Fibroblast of the aortic adventitia (primary cell): ENCODE measurements around the gene TNS3. TPM values are rescaled to one million over a fixed set of nuclear protein-coding genes. Genes with fewer than 3 reads are reported as not detected.

ENCODE experiments used
- DNase-seq: peaks from one replicate; pipeline ENCODE4 v3.0.0-alpha.2; 2010; ENCODE audit warnings: low read depth
- H3K4me3 ChIP-seq: 2 replicates; pipeline ENCODE4 v1.5.1; 2011; ENCODE audit warnings: low read depth, mild to moderate bottlenecking, control low read depth, low read length, moderate library complexity
- CTCF ChIP-seq: IDR thresholded peaks from 2 replicates; pipeline ENCODE4 v1.5.1; 2011; ENCODE audit warnings: mild to moderate bottlenecking, low read length, control low read depth, inconsistent platforms; ENCODE audit not compliant: insufficient read depth
- total RNA-seq: library from RNA; depleted of rRNA; stranded (reverse); fragments of >200 nt; gene quantifications from 2 replicates; pipeline ENCODE4 v1.2.3, GENCODE V29; 2012; ENCODE audit warnings: low replicate concordance

Gene TNS3
- total RNA-seq, 1 donor: 28.3 TPM

- no peak for DNase-seq
- H3K4me3 ChIP-seq: no peak overlapping the region
- TF ChIP-seq CTCF: no peak
These were observed 125.5 kb downstream of the TNS3 start for GRCh38 chr7:47456210-47456955.

DNA sequence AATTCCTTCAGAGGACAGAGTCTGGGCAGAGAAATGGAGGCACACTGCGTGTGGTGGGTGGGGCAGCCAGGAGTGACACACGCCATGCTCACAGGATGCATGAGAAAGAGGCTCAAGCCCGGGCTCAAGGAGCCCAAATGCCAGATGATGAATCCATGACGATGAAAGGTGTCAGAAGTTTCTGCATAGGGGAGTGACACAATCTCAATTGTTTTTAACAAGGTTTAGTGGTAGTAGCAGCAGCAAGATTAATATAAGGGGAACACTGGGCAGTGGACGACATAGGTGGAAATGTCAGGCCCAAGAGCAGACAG lies 126.1 kb downstream of the TNS3 start:
- H3K4me3 ChIP-seq: no peak overlapping the region
- no peak for TF ChIP-seq CTCF
- no peak for DNase-seq

DNA sequence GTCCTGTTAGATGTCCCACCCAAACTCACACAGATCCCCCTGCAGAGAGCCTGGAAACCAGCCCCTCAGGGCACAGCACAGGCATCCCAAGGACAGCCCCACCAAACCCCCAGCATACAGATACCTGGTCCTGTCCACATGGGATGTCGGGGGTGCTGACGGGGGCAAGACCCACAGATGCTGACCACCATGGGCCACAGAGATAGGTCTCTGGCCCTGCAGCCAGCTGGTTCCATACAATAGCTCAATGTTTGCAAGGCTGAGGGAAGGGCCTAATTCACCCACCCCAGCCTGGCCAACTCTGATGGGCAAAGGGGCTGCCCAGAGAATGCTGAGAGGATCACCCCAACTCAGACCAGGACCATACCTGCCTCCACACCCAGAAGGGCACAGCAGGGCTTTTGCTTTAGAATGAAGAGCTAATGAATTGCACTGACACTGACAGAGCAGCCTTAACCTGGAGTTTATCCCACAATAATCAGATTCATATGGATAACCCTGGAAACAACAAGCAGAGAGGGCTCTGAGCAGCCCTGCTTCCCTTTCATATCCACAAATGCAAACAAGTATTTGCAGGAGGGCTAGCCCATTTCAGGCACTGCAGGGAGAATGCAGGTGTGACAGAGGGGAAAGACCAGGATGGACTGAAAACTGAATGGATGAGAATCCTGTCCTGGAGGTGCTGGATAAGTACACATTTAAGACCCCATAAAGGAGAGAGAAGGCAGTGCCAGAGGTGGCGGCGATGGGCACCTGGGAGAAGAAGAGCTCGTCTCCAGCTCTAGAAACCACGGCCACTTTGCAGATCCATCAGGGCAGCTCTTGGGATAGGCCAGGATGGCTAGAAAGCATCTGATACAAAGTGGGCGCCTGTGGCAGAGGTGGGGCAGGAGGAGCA lies 126.7 kb downstream of the TNS3 start:
- TF ChIP-seq CTCF: no peak
- no peak overlapping the region for H3K4me3 ChIP-seq
- DNase-seq: no peak

DNA sequence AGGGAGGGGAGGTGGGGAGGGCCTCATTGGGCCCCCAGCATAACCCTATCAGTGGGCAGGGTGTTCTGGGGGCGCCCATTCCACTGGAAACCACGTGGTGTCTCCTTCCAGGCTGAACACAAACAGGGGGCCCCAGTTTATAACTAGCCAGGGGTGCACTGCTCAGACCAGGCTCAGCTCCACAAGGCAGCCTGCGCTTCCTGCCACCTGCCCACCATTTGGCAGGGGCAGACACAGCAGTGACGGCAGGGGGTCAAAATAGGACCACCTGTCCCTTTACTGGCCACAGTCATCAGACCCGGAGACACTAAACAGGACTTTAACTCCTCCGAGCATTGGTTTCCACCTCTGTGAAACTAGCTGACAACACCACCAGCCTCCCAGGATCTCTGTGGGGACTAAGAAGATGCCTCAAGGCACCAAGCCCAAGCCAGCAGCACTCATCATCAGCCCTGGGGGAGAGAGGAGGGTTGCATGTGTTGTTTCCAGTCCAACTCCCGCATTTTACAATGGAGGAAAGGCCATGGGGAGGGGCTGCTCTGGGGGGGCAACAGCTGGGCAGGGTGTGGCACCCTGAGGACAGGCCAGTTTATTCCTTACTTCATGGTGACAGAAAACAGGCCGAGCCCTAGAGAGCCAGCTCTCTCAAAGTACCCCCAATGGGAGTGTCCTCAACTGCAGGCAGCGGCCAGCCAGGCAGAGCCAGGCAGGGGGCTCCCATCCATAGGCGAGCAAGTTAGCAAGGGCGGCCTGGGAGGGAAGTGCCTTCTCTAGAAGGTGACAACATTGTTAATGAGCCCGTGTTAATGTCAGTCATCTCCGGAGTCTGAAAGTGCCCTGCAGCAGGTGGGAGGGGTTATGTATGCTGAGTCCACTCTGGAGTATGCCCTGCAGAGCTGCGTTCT lies 127.6 kb downstream of the TNS3 start:
- no peak for TF ChIP-seq CTCF
- no peak for DNase-seq
- H3K4me3 ChIP-seq: no peak overlapping the region

GRCh38 chr7:47453093-47454061 lies 128.5 kb downstream of the TNS3 start:
- DNase-seq: peak; percentile 75
- H3K4me3 ChIP-seq: no peak overlapping the region
- no peak for TF ChIP-seq CTCF
